ENCODE results near the gene SEMA5A. TPM values are rescaled to one million over a fixed set of nuclear protein-coding genes. Genes with fewer than 3 reads are reported as not detected.

The SEMA5A gene
- polyA plus RNA-seq (3.2 and 4.3 TPM in 2 replicates), polyA minus RNA-seq (9.7 and 12.6 TPM in 2 replicates)

- H3K9me2 ChIP-seq (ENCODE audit: insufficient read depth, low read length) = no peaks in the 10 kb centered on the region
- H3F3A ChIP-seq (ENCODE audit: insufficient read depth, low read length, poor library complexity, severe bottlenecking) = peaks cover 3% of the 10 kb centered on the region
- H3K4me2 ChIP-seq (ENCODE audit: low read length) = peak within 1 kb of the TSS; percentile 90
- H3K9ac ChIP-seq (ENCODE audit: low read length) = peak within 1 kb of the TSS; percentile 57
- H3K79me2 ChIP-seq (replicated peaks; ENCODE audit: insufficient read depth, low read length) = peaks cover 10% of the 10 kb centered on the region
- peak within 1 kb of the TSS; percentile 21 for H2AFZ ChIP-seq (ENCODE audit: low read depth, low read length)
- no peaks in the 10 kb centered on the region for H3K36me3 ChIP-seq (ENCODE audit: insufficient read depth, low read length)
- H3K9me3 ChIP-seq (ENCODE audit: low read length) = no peaks in the 10 kb centered on the region
- TF ChIP-seq REST (IDR thresholded peaks at IDR 0.05; ENCODE audit: borderline replicate concordance) (no peak), RAD21 (conservative IDR thresholded peaks at IDR 0.05) (no peak), SMC3 (conservative IDR thresholded peaks at IDR 0.05; ENCODE audit: poor library complexity) (no peak), EZH2 (IDR thresholded peaks at IDR 0.05; ENCODE audit: borderline replicate concordance, insufficient read depth, low read length, poor library complexity, severe bottlenecking) (no peak), MXI1 (conservative IDR thresholded peaks at IDR 0.05; ENCODE audit: poor library complexity, severe bottlenecking) (no peak), POLR2AphosphoS5 (IDR thresholded peaks at IDR 0.05) (no peak), TAF1 (IDR thresholded peaks at IDR 0.05; ENCODE audit: low read depth) (no peak), EP300 (conservative IDR thresholded peaks at IDR 0.05; ENCODE audit: poor library complexity, severe bottlenecking) (no peak)
- TF ChIP-seq, protein P1, sequence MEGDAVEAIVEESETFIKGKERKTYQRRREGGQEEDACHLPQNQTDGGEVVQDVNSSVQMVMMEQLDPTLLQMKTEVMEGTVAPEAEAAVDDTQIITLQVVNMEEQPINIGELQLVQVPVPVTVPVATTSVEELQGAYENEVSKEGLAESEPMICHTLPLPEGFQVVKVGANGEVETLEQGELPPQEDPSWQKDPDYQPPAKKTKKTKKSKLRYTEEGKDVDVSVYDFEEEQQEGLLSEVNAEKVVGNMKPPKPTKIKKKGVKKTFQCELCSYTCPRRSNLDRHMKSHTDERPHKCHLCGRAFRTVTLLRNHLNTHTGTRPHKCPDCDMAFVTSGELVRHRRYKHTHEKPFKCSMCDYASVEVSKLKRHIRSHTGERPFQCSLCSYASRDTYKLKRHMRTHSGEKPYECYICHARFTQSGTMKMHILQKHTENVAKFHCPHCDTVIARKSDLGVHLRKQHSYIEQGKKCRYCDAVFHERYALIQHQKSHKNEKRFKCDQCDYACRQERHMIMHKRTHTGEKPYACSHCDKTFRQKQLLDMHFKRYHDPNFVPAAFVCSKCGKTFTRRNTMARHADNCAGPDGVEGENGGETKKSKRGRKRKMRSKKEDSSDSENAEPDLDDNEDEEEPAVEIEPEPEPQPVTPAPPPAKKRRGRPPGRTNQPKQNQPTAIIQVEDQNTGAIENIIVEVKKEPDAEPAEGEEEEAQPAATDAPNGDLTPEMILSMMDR (IDR thresholded peaks at IDR 0.05; ENCODE audit: poor library complexity, severe bottlenecking) = no peak
- no peaks in the 10 kb centered on the region for H3K27me3 ChIP-seq (ENCODE audit: insufficient read depth, low read depth, low read length)
- no peaks in the 10 kb centered on the region for H4K20me1 ChIP-seq (ENCODE audit: insufficient read depth)
- peak within 1 kb of the TSS; percentile 88 for H3K4me3 ChIP-seq (ENCODE audit: low read length)
- H3K27ac ChIP-seq (ENCODE audit: low read length) = no peak within 1 kb of the TSS
Observed at GRCh38 chr5:9545992-9546851, at the start of gene SEMA5A. Gene SEMA5A, minus strand, starts transcription at chr5:9546075. Its CDS starts 166,129 bp downstream, at chr5:9379946.

DNA sequence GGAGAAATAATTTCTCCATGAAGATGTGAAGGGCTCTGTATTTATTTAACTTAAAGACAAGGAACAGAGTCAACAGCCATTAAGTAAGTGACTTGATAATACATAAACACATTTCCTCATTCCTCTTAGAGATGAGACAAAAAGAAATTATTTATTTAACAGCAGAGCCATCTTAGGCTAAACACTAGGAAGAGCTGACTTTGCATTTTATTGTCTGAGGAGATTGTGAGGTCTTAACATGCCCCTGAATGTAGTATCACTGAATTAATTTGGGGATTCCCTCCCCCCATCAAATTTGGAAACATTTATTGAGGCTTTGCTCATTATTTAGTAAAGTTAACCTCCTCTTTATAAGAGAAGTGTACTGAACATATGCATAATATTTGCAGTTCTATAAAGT, 49.0 kb upstream of the SEMA5A start:
- TF ChIP-seq REST (IDR thresholded peaks at IDR 0.05; ENCODE audit: borderline replicate concordance) (no peak), EZH2 (IDR thresholded peaks at IDR 0.05; ENCODE audit: borderline replicate concordance, insufficient read depth, low read length, poor library complexity, severe bottlenecking) (no peak), RAD21 (conservative IDR thresholded peaks at IDR 0.05) (no peak), EP300 (conservative IDR thresholded peaks at IDR 0.05; ENCODE audit: poor library complexity, severe bottlenecking) (no peak), TAF1 (IDR thresholded peaks at IDR 0.05; ENCODE audit: low read depth) (no peak)
- TF ChIP-seq, protein P1 (IDR thresholded peaks at IDR 0.05; ENCODE audit: poor library complexity, severe bottlenecking) = no peak
- Histone ChIP-seq H3K36me3 (ENCODE audit: insufficient read depth, low read length) (no peaks in the 10 kb centered on the region), H2AFZ (ENCODE audit: low read depth, low read length) (no peak overlapping the region), H3K4me2 (ENCODE audit: low read length) (no peak overlapping the region), H3K79me2 (replicated peaks; ENCODE audit: insufficient read depth, low read length) (no peaks in the 10 kb centered on the region), H3K27ac (ENCODE audit: low read length) (no peak overlapping the region), H3K9me2 (ENCODE audit: insufficient read depth, low read length) (no peaks in the 10 kb centered on the region), H3K27me3 (ENCODE audit: insufficient read depth, low read depth, low read length) (no peaks in the 10 kb centered on the region), H3K4me3 (ENCODE audit: low read length) (no peak overlapping the region), H3K9me3 (ENCODE audit: low read length) (no peaks in the 10 kb centered on the region), H4K20me1 (ENCODE audit: insufficient read depth) (no peaks in the 10 kb centered on the region), H3F3A (ENCODE audit: insufficient read depth, low read length, poor library complexity, severe bottlenecking) (no peaks in the 10 kb centered on the region), H3K9ac (ENCODE audit: low read length) (no peak overlapping the region)
